ENCODE data around the gene NFASC.

DNA sequence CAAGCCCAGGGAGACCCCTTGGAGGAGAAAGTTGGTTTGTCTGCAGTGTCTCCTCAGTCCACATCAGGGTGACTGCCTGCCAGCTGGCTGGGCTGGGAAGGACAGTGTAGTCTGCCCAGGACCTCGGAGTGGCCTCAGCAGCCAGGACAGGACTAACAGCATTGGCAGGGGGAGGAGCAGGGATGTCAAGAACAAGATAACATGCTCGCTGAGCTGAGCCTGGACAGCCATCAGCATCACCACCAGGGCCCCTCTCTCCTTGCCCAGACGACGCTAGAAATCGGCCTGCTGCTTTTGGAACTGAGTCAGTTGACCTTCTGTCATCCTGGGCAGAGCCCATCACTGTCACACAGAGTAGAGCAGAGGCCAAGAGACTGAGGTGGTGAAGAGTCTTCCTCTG, 88.7 kb downstream of the NFASC start:
- TF ChIP-seq, protein P1, sequence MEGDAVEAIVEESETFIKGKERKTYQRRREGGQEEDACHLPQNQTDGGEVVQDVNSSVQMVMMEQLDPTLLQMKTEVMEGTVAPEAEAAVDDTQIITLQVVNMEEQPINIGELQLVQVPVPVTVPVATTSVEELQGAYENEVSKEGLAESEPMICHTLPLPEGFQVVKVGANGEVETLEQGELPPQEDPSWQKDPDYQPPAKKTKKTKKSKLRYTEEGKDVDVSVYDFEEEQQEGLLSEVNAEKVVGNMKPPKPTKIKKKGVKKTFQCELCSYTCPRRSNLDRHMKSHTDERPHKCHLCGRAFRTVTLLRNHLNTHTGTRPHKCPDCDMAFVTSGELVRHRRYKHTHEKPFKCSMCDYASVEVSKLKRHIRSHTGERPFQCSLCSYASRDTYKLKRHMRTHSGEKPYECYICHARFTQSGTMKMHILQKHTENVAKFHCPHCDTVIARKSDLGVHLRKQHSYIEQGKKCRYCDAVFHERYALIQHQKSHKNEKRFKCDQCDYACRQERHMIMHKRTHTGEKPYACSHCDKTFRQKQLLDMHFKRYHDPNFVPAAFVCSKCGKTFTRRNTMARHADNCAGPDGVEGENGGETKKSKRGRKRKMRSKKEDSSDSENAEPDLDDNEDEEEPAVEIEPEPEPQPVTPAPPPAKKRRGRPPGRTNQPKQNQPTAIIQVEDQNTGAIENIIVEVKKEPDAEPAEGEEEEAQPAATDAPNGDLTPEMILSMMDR (IDR thresholded peaks at IDR 0.05; ENCODE audit: poor library complexity): no peak
- no peak for TF ChIP-seq EZH2 (IDR thresholded peaks at IDR 0.05; ENCODE audit: borderline replicate concordance)

All from hepatocyte (in vitro differentiated cells).